Esophagus (tissue), 2 donors: ENCODE measurements around the gene SORCS3. TPM values are rescaled to one million over a fixed set of nuclear protein-coding genes. Genes with fewer than 3 reads are reported as not detected.

ENCODE experiments used
- H3K27ac ChIP-seq, 2 donors: one replicate each; pipeline ENCODE4 v1.5.1; 2013; ENCODE audit warnings: low read depth in 2 of 2, mild to moderate bottlenecking in 2 of 2, inconsistent platforms in 1 of 2, low read length in 1 of 2, moderate library complexity in 1 of 2
- H3K27me3 ChIP-seq, 2 donors: one replicate each; pipeline ENCODE4 v1.6.1; 2013; ENCODE audit warnings: low read length in 2 of 2, control low read depth in 1 of 2, mild to moderate bottlenecking in 1 of 2; ENCODE audit not compliant: insufficient read depth in 2 of 2, control insufficient read depth in 1 of 2
- H3K36me3 ChIP-seq, 2 donors: one replicate each; pipeline ENCODE4 v1.6.1; 2013; ENCODE audit warnings: low read length in 1 of 2; ENCODE audit not compliant: control insufficient read depth in 2 of 2, insufficient read depth in 2 of 2
- H3K4me1 ChIP-seq, 2 donors: one replicate each; pipeline ENCODE4 v1.6.1; 2013; ENCODE audit warnings: low read length in 1 of 2; ENCODE audit not compliant: control insufficient read depth in 2 of 2, insufficient read depth in 2 of 2
- H3K4me3 ChIP-seq, 2 donors: one replicate each; pipeline ENCODE4 v1.5.1; 2013; ENCODE audit warnings: low read length in 2 of 2, mild to moderate bottlenecking in 2 of 2, low read depth in 1 of 2, moderate library complexity in 1 of 2
- H3K9me3 ChIP-seq, 2 donors: one replicate each; pipeline ENCODE4 v1.6.1; 2013; ENCODE audit warnings: mild to moderate bottlenecking in 2 of 2, low read depth in 1 of 2, low read length in 1 of 2, moderate library complexity in 1 of 2; ENCODE audit not compliant: control insufficient read depth in 2 of 2, insufficient read depth in 1 of 2
- WGBS, 2 donors: extraction: QIAGEN DNeasy Blood & Tissue Kit; methylation state at CpG; one replicate each; pipeline ENCODE4 v1.1.7; 2013; 5-methylcytosine and 5-hydroxymethylcytosine counted together
- polyA plus RNA-seq, 2 donors: library from polyadenylated mRNA; stranded (reverse); fragments of 200-250 nt; gene quantifications; one replicate each; pipeline ENCODE4 v1.2.3, GENCODE V29; 2013
- donor health status: healthy with polysubstance abuse.
- donor health status: Bipolar disorder and iron deficiency.

The SORCS3 gene
- polyA plus RNA-seq, 2 donors = 0.02 to 0.04 TPM

DNA sequence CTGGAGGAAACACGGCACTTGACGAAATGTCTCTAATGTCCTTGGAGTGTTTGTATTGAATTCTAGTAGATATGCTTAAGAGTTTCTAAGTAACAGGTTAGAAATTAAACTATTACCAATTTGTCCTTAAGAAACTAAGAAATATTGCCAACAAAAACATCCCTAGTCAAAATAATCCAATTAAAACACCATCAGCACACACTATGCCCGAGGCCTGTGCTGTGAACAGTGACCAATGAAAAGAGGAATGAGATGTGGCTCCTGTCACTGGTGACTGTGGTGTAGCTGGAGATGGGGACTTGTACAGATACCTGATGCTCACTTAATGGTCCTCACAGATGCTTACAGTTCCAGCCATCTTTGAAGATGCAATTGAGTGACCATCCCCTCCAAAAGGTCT, 651.1 kb downstream of the SORCS3 start:
- no peak overlapping the region for H3K27ac ChIP-seq

More for the DNA sequence above, 651.1 kb downstream of the SORCS3 start:
- no peaks in the 10 kb centered on the region for H3K36me3 ChIP-seq
- no peaks in the 10 kb centered on the region for H3K4me1 ChIP-seq
- no peak overlapping the region for H3K4me3 ChIP-seq
- no peaks in the 10 kb centered on the region for H3K27me3 ChIP-seq
- peaks cover 0 to 11% of the 10 kb centered on the region in 2 donors for H3K9me3 ChIP-seq
- WGBS, 2 donors = 76 to 77% methylated on average over 3 of the region's 3 CpGs
